A549 (cell line): Measurements from ENCODE around the gene HCFC1R1.
"Not testable (repeated sequence)": the region's sequence is repeated elsewhere in the genome, so short reads cannot be mapped to it uniquely, and the experiment has no call there.

Source experiments
- CTCF ChIP-seq: fragments of >200 bp; sonication (Bioruptor Twin); formaldehyde crosslinking; IDR thresholded peaks from 3 replicates; pipeline ENCODE4 v1.5.1; 2016
- GATA3 ChIP-seq: IDR thresholded peaks from 2 replicates; pipeline ENCODE4 v1.6.1; 2012; ENCODE audit warnings: borderline replicate concordance
- MYC ChIP-seq: IDR thresholded peaks from 2 replicates; pipeline ENCODE4 v1.6.1; 2012; ENCODE audit warnings: mild to moderate bottlenecking, inconsistent platforms, low read length, improper control_type of control experiment, borderline replicate concordance
- PBX3 ChIP-seq: IDR thresholded peaks from 2 replicates; pipeline ENCODE4 v1.6.1; 2012
- POLR2A ChIP-seq: IDR thresholded peaks from 2 replicates; pipeline ENCODE4 v1.6.1; 2012; ENCODE audit warnings: mild to moderate bottlenecking, low read length
- RCOR1 ChIP-seq: fragments of 150-350 bp; IDR thresholded peaks from 2 replicates; pipeline ENCODE4 v1.6.1; 2014; ENCODE audit warnings: antibody characterized with exemption, low read length, low read depth
- SREBF2 ChIP-seq: fragments of 450-650 bp; IDR thresholded peaks from 2 replicates; pipeline ENCODE4 v1.6.1; 2014; ENCODE audit warnings: mild to moderate bottlenecking, moderate library complexity
- ZFP36 ChIP-seq: fragments of 450-650 bp; IDR thresholded peaks from 2 replicates; pipeline ENCODE4 v1.6.1; 2014; ENCODE audit warnings: borderline replicate concordance; ENCODE audit not compliant: partially characterized antibody
- TF ChIP-seq, protein P1 (sequence below): fragments of 200-600 bp; sonication (generic); IDR thresholded peaks from 2 replicates; pipeline ENCODE4 v1.6.1; 2016; ENCODE audit warnings: antibody characterized with exemption, mild to moderate bottlenecking, moderate library complexity

GRCh38 chr16:3072148-3072547 lies 48.4 kb upstream of the HCFC1R1 start:
- TF ChIP-seq CTCF, GATA3, RCOR1, PBX3, POLR2A, SREBF2, MYC, ZFP36: not testable (repeated sequence)
- TF ChIP-seq, protein P1, sequence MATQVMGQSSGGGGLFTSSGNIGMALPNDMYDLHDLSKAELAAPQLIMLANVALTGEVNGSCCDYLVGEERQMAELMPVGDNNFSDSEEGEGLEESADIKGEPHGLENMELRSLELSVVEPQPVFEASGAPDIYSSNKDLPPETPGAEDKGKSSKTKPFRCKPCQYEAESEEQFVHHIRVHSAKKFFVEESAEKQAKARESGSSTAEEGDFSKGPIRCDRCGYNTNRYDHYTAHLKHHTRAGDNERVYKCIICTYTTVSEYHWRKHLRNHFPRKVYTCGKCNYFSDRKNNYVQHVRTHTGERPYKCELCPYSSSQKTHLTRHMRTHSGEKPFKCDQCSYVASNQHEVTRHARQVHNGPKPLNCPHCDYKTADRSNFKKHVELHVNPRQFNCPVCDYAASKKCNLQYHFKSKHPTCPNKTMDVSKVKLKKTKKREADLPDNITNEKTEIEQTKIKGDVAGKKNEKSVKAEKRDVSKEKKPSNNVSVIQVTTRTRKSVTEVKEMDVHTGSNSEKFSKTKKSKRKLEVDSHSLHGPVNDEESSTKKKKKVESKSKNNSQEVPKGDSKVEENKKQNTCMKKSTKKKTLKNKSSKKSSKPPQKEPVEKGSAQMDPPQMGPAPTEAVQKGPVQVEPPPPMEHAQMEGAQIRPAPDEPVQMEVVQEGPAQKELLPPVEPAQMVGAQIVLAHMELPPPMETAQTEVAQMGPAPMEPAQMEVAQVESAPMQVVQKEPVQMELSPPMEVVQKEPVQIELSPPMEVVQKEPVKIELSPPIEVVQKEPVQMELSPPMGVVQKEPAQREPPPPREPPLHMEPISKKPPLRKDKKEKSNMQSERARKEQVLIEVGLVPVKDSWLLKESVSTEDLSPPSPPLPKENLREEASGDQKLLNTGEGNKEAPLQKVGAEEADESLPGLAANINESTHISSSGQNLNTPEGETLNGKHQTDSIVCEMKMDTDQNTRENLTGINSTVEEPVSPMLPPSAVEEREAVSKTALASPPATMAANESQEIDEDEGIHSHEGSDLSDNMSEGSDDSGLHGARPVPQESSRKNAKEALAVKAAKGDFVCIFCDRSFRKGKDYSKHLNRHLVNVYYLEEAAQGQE, result not testable (repeated sequence)
